Naive thymus-derived CD4-positive, alpha-beta T cell (primary cell): ENCODE results near the gene SENP5. TPM values are rescaled to one million over a fixed set of nuclear protein-coding genes. Genes with fewer than 3 reads are reported as not detected.
"Not testable (repeated sequence)": the region's sequence is repeated elsewhere in the genome, so short reads cannot be mapped to it uniquely, and the experiment has no call there.

Experiments
- ATAC-seq: fragments of 150-1000 bp; cut with Tn5 transposase; 2 replicates; pipeline ENCODE4 v1.10.0; 2021; ENCODE audit warnings: mild to moderate bottlenecking, moderate library complexity
- CTCF ChIA-PET: fragments of 350-600 bp; sonication (Branson Sonifier 250); formaldehyde crosslinking; loops from one replicate; lab custom pipeline; 2021; ENCODE audit warnings: antibody characterized with exemption; lab: Charles Lee
- POLR2A ChIA-PET: fragments of 350-600 bp; sonication (Branson Sonifier 250); formaldehyde crosslinking; loops from one replicate; lab custom pipeline; 2021; ENCODE audit warnings: antibody characterized with exemption, inconsistent platforms; lab: Charles Lee
- DNase-seq, 9 donors: peaks; one replicate each; pipeline versions ENCODE4 v3.0.0 to v3.0.0-alpha.2; 2020 to 2022; ENCODE audit warnings: mixed read lengths in 1 of 9
- H3K27ac ChIP-seq: one replicate; pipeline ENCODE4 v1.7.0; 2013; ENCODE audit warnings: mild to moderate bottlenecking, low read depth, low read length, moderate library complexity
- H3K27me3 ChIP-seq, 2 donors: one replicate each; pipeline ENCODE4 v1.7.0; 2013; ENCODE audit warnings: low read length in 2 of 2, mild to moderate bottlenecking in 2 of 2, moderate library complexity in 2 of 2; ENCODE audit not compliant: control insufficient read depth in 2 of 2, insufficient read depth in 2 of 2
- H3K36me3 ChIP-seq, 3 experiments: 1 replicate in 2 of 3; 2 replicates in 1 of 3; pipeline ENCODE4 v1.7.0; 2013; ENCODE audit warnings: low read length in 3 of 3, mild to moderate bottlenecking in 3 of 3, moderate library complexity in 1 of 3; ENCODE audit not compliant: insufficient read depth in 3 of 3, control insufficient read depth in 2 of 3
- H3K4me1 ChIP-seq, 2 donors: one replicate each; pipeline ENCODE4 v1.7.0; 2013; ENCODE audit warnings: low read length in 2 of 2, mild to moderate bottlenecking in 2 of 2, moderate library complexity in 1 of 2; ENCODE audit not compliant: control insufficient read depth in 2 of 2, insufficient read depth in 2 of 2
- H3K4me3 ChIP-seq: 2 replicates; pipeline ENCODE4 v1.7.0; 2013; ENCODE audit warnings: mild to moderate bottlenecking, low read length
- H3K9me3 ChIP-seq, 3 experiments: 1 replicate in 2 of 3; 2 replicates in 1 of 3; pipeline ENCODE4 v1.7.0; 2013; ENCODE audit warnings: low read length in 3 of 3; ENCODE audit not compliant: control insufficient read depth in 2 of 3
- H3K27ac Mint-ChIP-seq, 9 donors: one replicate each; pipeline ENCODE4 v1.8.0; 2020 to 2022; ENCODE audit warnings: mixed read lengths in 9 of 9, mild to moderate bottlenecking in 8 of 9, moderate library complexity in 5 of 9, inconsistent platforms in 2 of 9
- H3K27me3 Mint-ChIP-seq, 5 donors: one replicate each; pipeline ENCODE4 v1.8.0; 2021 to 2022; ENCODE audit warnings: mixed read lengths in 5 of 5, mild to moderate bottlenecking in 1 of 5
- H3K36me3 Mint-ChIP-seq, 5 donors: one replicate each; pipeline ENCODE4 v1.8.0; 2020 to 2022; ENCODE audit warnings: mixed read lengths in 5 of 5, mild to moderate bottlenecking in 3 of 5, inconsistent platforms in 1 of 5
- H3K4me1 Mint-ChIP-seq, 7 donors: one replicate each; pipeline ENCODE4 v1.8.0; 2020 to 2022; ENCODE audit warnings: mixed read lengths in 7 of 7, mild to moderate bottlenecking in 3 of 7, inconsistent platforms in 1 of 7
- H3K4me3 Mint-ChIP-seq, 10 donors: one replicate each; pipeline ENCODE4 v1.8.0; 2020 to 2022; ENCODE audit warnings: mild to moderate bottlenecking in 10 of 10, mixed read lengths in 10 of 10, moderate library complexity in 6 of 10, inconsistent platforms in 2 of 10
- H3K9me3 Mint-ChIP-seq, 11 donors: one replicate each; pipeline ENCODE4 v1.8.0; 2020 to 2022; ENCODE audit warnings: mixed read lengths in 11 of 11, mild to moderate bottlenecking in 4 of 11, inconsistent platforms in 1 of 11, moderate library complexity in 1 of 11
- intact Hi-C, 2 donors: fragments of 100-400 bp; cut with micrococcal nuclease; formaldehyde crosslinking; loops; one replicate each; pipeline ENCODE4 v1.15.1; 2023
- polyA plus RNA-seq, 2 donors: library from polyadenylated mRNA; unstranded; fragments of 300-500 nt; fragmentation: Illumina TruSeq; gene quantifications; one replicate each; pipeline ENCODE4 v1.2.3, GENCODE V29; 2021
- total RNA-seq, 6 experiments: library from RNA in 5 of 6; stranded (reverse) in 5 of 6; gene quantifications; 1 replicate in 5 of 6; 2 replicates in 1 of 6; pipeline ENCODE4 v1.2.3 and lab custom pipeline; 2021 to 2026

Gene SENP5
- 10 to 100 TPM; 40.6 to 59.4 (median 43.1) TPM for total RNA-seq
- polyA plus RNA-seq = 1 to 10 TPM; 6.8 to 7.5 TPM
- total RNA-seq (lab: John Stamatoyannopoulos, UW) = 110 reads per million, percentile 86 among the genes with 10 or more reads in this experiment

- Histone ChIP-seq H3K4me3 (peak within 1 kb of the TSS; percentile 86), H3K27ac (peak within 1 kb of the TSS; percentile 98), H3K27me3 (no peaks in the 10 kb centered on the region), H3K9me3 (no peaks in the 10 kb centered on the region), H3K36me3 (peaks cover 0 to 6% (median 0%) of the 10 kb centered on the region in 3 experiments), H3K4me1 (peaks cover 13 to 16% of the 10 kb centered on the region in 2 donors)
- Mint-ChIP-seq H3K4me3 (peak within 1 kb of the TSS; percentile 90 to 99 (median 97)), H3K27ac (peak within 1 kb of the TSS; percentile 90 to 99 (median 95)), H3K9me3 (peaks cover 0 to 8% (median 0%) of the 10 kb centered on the region in 11 donors), H3K27me3 (no peaks in the 10 kb centered on the region), H3K4me1 (peaks cover 9 to 42% (median 34%) of the 10 kb centered on the region in 7 donors), H3K36me3 (peaks cover 0 to 2% (median 0%) of the 10 kb centered on the region in 5 donors)
- peak; percentile 79 to 92 (median 87) for DNase-seq
- intact Hi-C loops = loop anchor here (1.0 to 10.0 kb wide), 12 partner anchors 75 to 580 kb away; partner anchors contain the start of genes FBXO45 (in 2 of the 2), NCBP2 (in 2 of the 2), UBXN7 (in 2 of the 2) and WDR53 (in 2 of the 2)
- peak; percentile 99 for ATAC-seq
- ChIA-PET POLR2A (interaction anchor here (0.6 to 3.7 kb wide), 10 partner anchors 14 to 300 kb away, joined by 3 to 47 read pairs (median 5); partner anchors contain the start of genes CEP19, FBXO45, NCBP2 and PAK2), CTCF (no interaction called here)
Observed at GRCh38 chr3:196867507-196868296, at the start of gene SENP5. SENP5 (plus strand) TSS chr3:196867920; CDS start chr3:196885182, 17,262 bp downstream.

- no peaks in the 10 kb centered on the region for H3K9me3 Mint-ChIP-seq
- CTCF ChIA-PET = no interaction called here
- POLR2A ChIA-PET = no interaction called here
Observed at GRCh38 chr3:196821806-196822355, 45.8 kb upstream of the SENP5 start.

GRCh38 chr3:196829651-196830050, 38.1 kb upstream of the SENP5 start:
- intact Hi-C loops = loop anchor here (10.0 kb wide), 1 partner anchor 225 kb away; no protein-coding TSS in a partner anchor
- H3K36me3 Mint-ChIP-seq, H3K27me3 ChIP-seq, H3K4me1 Mint-ChIP-seq, H3K27ac ChIP-seq, H3K4me3 Mint-ChIP-seq, H3K9me3 ChIP-seq, DNase-seq, H3K4me1 ChIP-seq, H3K4me3 ChIP-seq, H3K9me3 Mint-ChIP-seq, ATAC-seq, POLR2A ChIA-PET, H3K27me3 Mint-ChIP-seq: not testable (repeated sequence)
- peak overlapping the region in 5 of 9 donors; percentile 15 to 65 (median 43) for H3K27ac Mint-ChIP-seq
- peaks cover 2 to 30% (median 6%) of the 10 kb centered on the region in 3 experiments for H3K36me3 ChIP-seq
- CTCF ChIA-PET = interaction anchor here (0.7 to 0.8 kb wide), 2 partner anchors 20 to 223 kb away, joined by 3 read pairs; no protein-coding TSS in a partner anchor

More at GRCh38 chr3:196821806-196822355, 45.8 kb upstream of the SENP5 start:
- H3K4me3 Mint-ChIP-seq = no peak overlapping the region
- Histone ChIP-seq H3K27me3 (no peaks in the 10 kb centered on the region), H3K27ac (no peak overlapping the region), H3K4me3 (no peak overlapping the region), H3K9me3 (no peaks in the 10 kb centered on the region), H3K4me1 (no peaks in the 10 kb centered on the region), H3K36me3 (peaks cover 26 to 80% (median 34%) of the 10 kb centered on the region in 3 experiments)
- no peaks in the 10 kb centered on the region for H3K27me3 Mint-ChIP-seq
- ATAC-seq (no peak), DNase-seq (no peak)
- H3K4me1 Mint-ChIP-seq = no peaks in the 10 kb centered on the region
- intact Hi-C loops = no loop called here
- peaks cover 0 to 46% (median 33%) of the 10 kb centered on the region in 5 donors for H3K36me3 Mint-ChIP-seq
- H3K27ac Mint-ChIP-seq = peak overlapping the region in 3 of 9 donors; percentile 23 to 58 (median 41)

- Mint-ChIP-seq H3K27me3 (no peaks in the 10 kb centered on the region), H3K9me3 (no peaks in the 10 kb centered on the region), H3K27ac (peak overlapping the region in 1 of 9 donors; percentile 3), H3K36me3 (peaks cover 0 to 3% (median 0%) of the 10 kb centered on the region in 5 donors), H3K4me1 (peaks cover 0 to 6% (median 0%) of the 10 kb centered on the region in 7 donors), H3K4me3 (no peak overlapping the region)
- Histone ChIP-seq H3K27ac (no peak overlapping the region), H3K36me3 (peaks cover 0 to 5% (median 0%) of the 10 kb centered on the region in 3 experiments), H3K4me3 (no peak overlapping the region), H3K4me1 (no peaks in the 10 kb centered on the region), H3K27me3 (no peaks in the 10 kb centered on the region), H3K9me3 (no peaks in the 10 kb centered on the region)
- ChIA-PET POLR2A (no interaction called here), CTCF (interaction anchor here (0.6 kb wide), 1 partner anchor 126 kb away, joined by 4 read pairs; no protein-coding TSS in a partner anchor)
- ATAC-seq (no peak), DNase-seq (no peak)
- intact Hi-C loops = loop anchor here (5.0 to 10.0 kb wide), 2 partner anchors 230 to 352 kb away; no protein-coding TSS in a partner anchor
Observed at GRCh38 chr3:196835086-196835485, 32.6 kb upstream of the SENP5 start.

GRCh38 chr3:196836626-196837025, 31.1 kb upstream of the SENP5 start:
- H3K4me1 Mint-ChIP-seq, H3K36me3 ChIP-seq, H3K4me1 ChIP-seq, H3K4me3 Mint-ChIP-seq, H3K9me3 ChIP-seq, H3K9me3 Mint-ChIP-seq, ATAC-seq, H3K4me3 ChIP-seq, H3K27me3 ChIP-seq, H3K27me3 Mint-ChIP-seq, DNase-seq, H3K27ac ChIP-seq, H3K36me3 Mint-ChIP-seq: not testable (repeated sequence)
- intact Hi-C loops = loop anchor here (5.0 to 10.0 kb wide), 2 partner anchors 232 to 351 kb away; no protein-coding TSS in a partner anchor
- peak overlapping the region in 1 of 9 donors; percentile 51 for H3K27ac Mint-ChIP-seq
- ChIA-PET CTCF (interaction anchor here (0.9 to 2.5 kb wide), 4 partner anchors 13 to 351 kb away, joined by 3 to 16 read pairs (median 3); no protein-coding TSS in a partner anchor), POLR2A (interaction anchor here (1.8 kb wide), 1 partner anchor 31 kb away, joined by 6 read pairs; the partner anchor contains the start of gene SENP5)
